OCI-LY7 (cell line): ENCODE data around the gene SART1. TPM values are rescaled to one million over a fixed set of nuclear protein-coding genes. Genes with fewer than 3 reads are reported as not detected.

ENCODE experiments used
- BruUV-seq: library from RNA; stranded (reverse); fragments of 400-500 nt; replicated peaks from 2 replicates; lab custom pipeline; 2021; lab: Mats Ljungman, UMichigan
- CTCF ChIA-PET: fragments of 300-600 bp; sonication (Branson Sonifier 250); formaldehyde crosslinking; loops from one replicate; lab custom pipeline; 2022; ENCODE audit warnings: antibody characterized with exemption; ENCODE audit not compliant: unreplicated experiment; lab: Charles Lee
- POLR2A ChIA-PET: fragments of 300-600 bp; sonication (Branson Sonifier 250); formaldehyde crosslinking; loops from one replicate; lab custom pipeline; 2022; ENCODE audit warnings: antibody characterized with exemption; lab: Charles Lee
- DNase-seq: peaks from one replicate; pipeline ENCODE4 v3.0.0-alpha.2; 2015; ENCODE audit warnings: low spot score
- H2AFZ ChIP-seq: fragments of 200-600 bp; sonication (generic), shearing (Covaris generic); 2 replicates; pipeline ENCODE4 v1.6.1; 2014; ENCODE audit warnings: mild to moderate bottlenecking, antibody characterized with exemption, low read length, moderate library complexity
- H3K27ac ChIP-seq: fragments of 200-600 bp; sonication (generic); 2 replicates; pipeline ENCODE4 v1.5.1; 2014; ENCODE audit warnings: mixed run types, low read depth, mild to moderate bottlenecking, moderate library complexity, low read length, inconsistent platforms; ENCODE audit not compliant: poor library complexity, severe bottlenecking
- H3K36me3 ChIP-seq: fragments of 200-600 bp; sonication (generic); 2 replicates; pipeline ENCODE4 v1.6.1; 2014; ENCODE audit warnings: mild to moderate bottlenecking, antibody characterized with exemption, low read length, moderate library complexity, mixed read lengths; ENCODE audit not compliant: insufficient read depth
- H3K4me1 ChIP-seq: fragments of 200-600 bp; sonication (generic); 2 replicates; pipeline ENCODE4 v1.5.1; 2014; ENCODE audit warnings: mild to moderate bottlenecking, low read length; ENCODE audit not compliant: insufficient read depth, poor library complexity, severe bottlenecking
- H3K4me2 ChIP-seq: fragments of 200-600 bp; sonication (generic); 2 replicates; pipeline ENCODE4 v1.6.1; 2014; ENCODE audit warnings: mild to moderate bottlenecking, low read length
- H3K4me3 ChIP-seq: fragments of 200-600 bp; sonication (generic); 2 replicates; pipeline ENCODE4 v1.5.1; 2014; ENCODE audit warnings: mild to moderate bottlenecking, low read depth, low read length; ENCODE audit not compliant: poor library complexity, severe bottlenecking
- H3K79me2 ChIP-seq: fragments of 200-600 bp; sonication (generic); 2 replicates; pipeline ENCODE4 v1.6.1; 2016; ENCODE audit warnings: low read depth, mild to moderate bottlenecking, low read length, moderate library complexity, mixed read lengths; ENCODE audit not compliant: insufficient read depth
- H3K9me2 ChIP-seq: fragments of 200-600 bp; sonication (generic); 2 replicates; pipeline ENCODE4 v1.6.1; 2016; ENCODE audit warnings: mild to moderate bottlenecking, low read length, mixed read lengths; ENCODE audit not compliant: insufficient read depth
- H3K9me3 ChIP-seq: fragments of 200-600 bp; sonication (generic); 2 replicates; pipeline ENCODE4 v1.6.1; 2014; ENCODE audit warnings: mild to moderate bottlenecking, mixed run types, low read length, mixed read lengths
- H4K20me1 ChIP-seq: fragments of 200-600 bp; sonication (generic); 2 replicates; pipeline ENCODE4 v1.6.1; 2014; ENCODE audit warnings: mild to moderate bottlenecking, antibody characterized with exemption, low read length, moderate library complexity, mixed read lengths; ENCODE audit not compliant: insufficient read depth
- CTCF ChIP-seq: fragments of 200-600 bp; sonication (generic); conservative IDR thresholded peaks from 2 replicates; pipeline ENCODE4 v1.5.1; 2014; ENCODE audit warnings: mild to moderate bottlenecking, antibody characterized with exemption, low read length, moderate library complexity, mixed read lengths
- EZH2phosphoT487 ChIP-seq: fragments of 200-600 bp; sonication (generic); IDR thresholded peaks from 2 replicates; pipeline ENCODE4 v1.6.1; 2018; ENCODE audit warnings: low read depth, borderline replicate concordance, mild to moderate bottlenecking, mixed run types, antibody characterized with exemption, low read length, moderate library complexity, mixed read lengths
- intact Hi-C: fragments of 100-400 bp; cut with micrococcal nuclease; formaldehyde crosslinking; loops from one replicate; pipeline ENCODE4 v1.10.0; 2022; ENCODE audit not compliant: unreplicated experiment
- total RNA-seq, 2 experiments: library from RNA; depleted of rRNA in 1 of 2; stranded (reverse); fragments of >200 nt in 1 of 2; shearing (Covaris generic) in 1 of 2; gene quantifications; 2 replicates each; pipeline ENCODE4 v1.2.3, GENCODE V29; 2014 to 2022

Gene SART1
- total RNA-seq, 2 experiments from 2014 or later, result 50.4 to 55.5 TPM

DNA sequence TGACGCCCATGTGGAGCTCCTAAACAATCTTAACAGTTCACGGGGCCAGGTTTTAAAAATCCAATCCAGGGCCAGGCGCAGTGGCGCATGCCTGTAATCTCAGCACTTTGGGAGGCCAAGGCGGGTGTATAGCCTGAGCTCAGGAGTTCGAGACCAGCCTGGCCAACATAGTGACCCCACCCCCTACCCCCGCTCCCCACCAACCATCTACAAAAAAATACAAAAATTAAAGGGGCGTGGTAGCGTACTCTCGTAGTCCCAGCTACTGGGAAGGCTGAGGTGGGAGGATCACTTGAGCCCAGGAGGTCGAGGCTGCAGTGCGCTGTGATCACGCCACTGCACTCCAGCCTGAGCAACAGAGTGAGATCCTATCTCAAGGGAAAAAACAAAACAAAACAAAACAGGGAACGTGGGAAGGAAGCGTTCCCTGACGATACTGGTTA lies 689 bp upstream of the SART1 start:
- POLR2A ChIA-PET, result no interaction called here

GRCh38 chr11:65962141-65962564 lies 619 bp downstream of the SART1 start:
- BruUV-seq, result TSS peak; percentile 64
- ChIA-PET POLR2A (interaction anchor here (0.6 kb wide), 2 partner anchors 105 to 396 kb away, joined by 5 to 6 read pairs; no protein-coding TSS in a partner anchor), CTCF (no interaction called here)
- Histone ChIP-seq H3K4me3 (peak overlapping the region; percentile 89), H4K20me1 (peaks cover 7% of the 10 kb centered on the region; the same call in 1 of the 2 replicates), H3K4me1 (peaks cover 18% of the 10 kb centered on the region), H3K9me3 (no peaks in the 10 kb centered on the region), H3K27ac (no peak overlapping the region), H3K4me2 (peak overlapping the region; percentile 100), H3K9me2 (no peaks in the 10 kb centered on the region), H3K79me2 (peaks cover 27% of the 10 kb centered on the region), H2AFZ (no peak overlapping the region), H3K36me3 (peaks cover 35% of the 10 kb centered on the region)
- intact Hi-C loops, result no loop called here
- no peak for DNase-seq
- TF ChIP-seq EZH2phosphoT487, result no peak
- TF ChIP-seq CTCF, result no peak

More for the DNA sequence above, 689 bp upstream of the SART1 start:
- H3K4me1 ChIP-seq, result peaks cover 27% of the 10 kb centered on the region
- no peaks in the 10 kb centered on the region for H3K9me3 ChIP-seq
- H2AFZ ChIP-seq, result peak overlapping the region; percentile 83; the same call in 1 of the 2 replicates
- peaks cover 7% of the 10 kb centered on the region; the same call in 1 of the 2 replicates for H4K20me1 ChIP-seq
- H3K4me2 ChIP-seq, result peak overlapping the region; percentile 94
- no peaks in the 10 kb centered on the region for H3K9me2 ChIP-seq
- peaks cover 22% of the 10 kb centered on the region for H3K36me3 ChIP-seq
- CTCF ChIA-PET, result no interaction called here
- no TSS peak for BruUV-seq
- TF ChIP-seq CTCF (no peak), EZH2phosphoT487 (no peak)
- H3K4me3 ChIP-seq, result peak overlapping the region; percentile 89
- DNase-seq, result no peak
- peaks cover 27% of the 10 kb centered on the region for H3K79me2 ChIP-seq
- intact Hi-C loops, result loop anchor here (1.0 kb wide), 3 partner anchors 41 to 101 kb away; partner anchors contain the start of genes BANF1, EIF1AD, FIBP and MUS81
- peak overlapping the region; percentile 69 for H3K27ac ChIP-seq

- CTCF ChIA-PET, result no interaction called here
- Histone ChIP-seq H3K4me1 (peaks cover 16% of the 10 kb centered on the region), H3K27ac (no peak overlapping the region), H3K36me3 (peaks cover 58% of the 10 kb centered on the region), H3K9me3 (no peaks in the 10 kb centered on the region), H3K4me3 (no peak overlapping the region), H3K4me2 (no peak overlapping the region), H4K20me1 (peaks cover 7% of the 10 kb centered on the region; the same call in 1 of the 2 replicates), H3K79me2 (peaks cover 27% of the 10 kb centered on the region), H3K9me2 (no peaks in the 10 kb centered on the region), H2AFZ (no peak overlapping the region)
- BruUV-seq, result no TSS peak
- no peak for DNase-seq
- POLR2A ChIA-PET, result no interaction called here
- intact Hi-C loops, result no loop called here
- TF ChIP-seq CTCF (no peak), EZH2phosphoT487 (no peak)
Measured at GRCh38 chr11:65964906-65965305, 3.4 kb downstream of the SART1 start.
